AG10803 (cell line): ENCODE data around the gene ADGRB3.
"Not testable (repeated sequence)": the region's sequence is repeated elsewhere in the genome, so short reads cannot be mapped to it uniquely, and the experiment has no call there.

Source experiments
- DNase-seq: peaks from one replicate; pipeline ENCODE4 v3.0.0; 2010; ENCODE audit warnings: low read depth
- H3K4me3 ChIP-seq: 2 replicates; pipeline ENCODE4 v1.5.1; 2011; ENCODE audit warnings: mild to moderate bottlenecking, low read length, control low read depth
- CTCF ChIP-seq: conservative IDR thresholded peaks from 2 replicates; pipeline ENCODE4 v1.5.1; 2011; ENCODE audit warnings: mild to moderate bottlenecking, low read length, control low read depth, inconsistent platforms

The ADGRB3 gene

DNA sequence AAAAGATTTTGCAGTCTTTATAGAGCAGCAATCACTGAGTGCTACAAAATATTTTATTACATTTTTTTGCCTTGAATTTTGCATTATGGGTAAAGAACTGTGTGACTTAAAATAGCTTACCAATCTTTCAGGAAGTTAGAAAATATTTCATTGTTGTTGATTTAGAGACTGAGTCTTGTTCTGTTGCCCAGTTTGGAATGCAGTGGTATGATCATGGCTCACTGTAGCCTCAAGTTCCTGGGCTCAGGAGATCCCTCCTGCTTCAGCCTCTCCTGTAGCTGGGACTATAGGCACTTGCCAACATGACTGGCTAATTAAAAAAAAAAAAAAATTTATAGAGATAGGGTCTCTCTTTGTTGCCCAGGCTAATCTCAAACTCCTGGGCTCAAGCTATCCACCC is 100.8 kb downstream of the ADGRB3 start:
- no peak for DNase-seq
- H3K4me3 ChIP-seq: no peak overlapping the region
- TF ChIP-seq CTCF: no peak

DNA sequence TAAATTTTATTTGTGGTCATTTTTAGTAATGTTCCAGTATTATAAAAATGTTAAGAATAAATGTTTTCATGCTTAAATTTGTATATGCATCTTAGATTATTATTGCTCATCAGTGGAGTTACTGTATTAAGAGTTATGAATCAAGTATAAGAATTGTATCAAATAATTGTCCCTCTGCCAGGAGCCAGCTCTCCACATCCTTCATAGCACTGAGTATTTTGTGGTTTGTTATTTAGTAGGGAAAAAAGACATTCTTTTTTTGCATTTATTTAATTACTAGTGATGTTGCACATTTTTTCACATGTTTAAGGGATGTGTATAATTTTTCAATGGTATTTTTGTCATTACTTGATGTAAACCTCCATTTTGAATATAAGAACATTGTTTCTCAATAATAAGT is 102.0 kb downstream of the ADGRB3 start:
- TF ChIP-seq CTCF: no peak
- H3K4me3 ChIP-seq: no peak overlapping the region
- DNase-seq: no peak

GRCh38 chr6:68738039-68738438 is 103.0 kb downstream of the ADGRB3 start:
- no peak for TF ChIP-seq CTCF
- no peak for DNase-seq
- no peak overlapping the region for H3K4me3 ChIP-seq

- DNase-seq: no peak
- TF ChIP-seq CTCF: no peak
- H3K4me3 ChIP-seq: no peak overlapping the region
Observed at GRCh38 chr6:68740828-68741500, 105.9 kb downstream of the ADGRB3 start.

GRCh38 chr6:68741501-68742386 is 106.7 kb downstream of the ADGRB3 start:
- no peak overlapping the region for H3K4me3 ChIP-seq
- TF ChIP-seq CTCF: no peak
- DNase-seq: no peak

GRCh38 chr6:68743099-68743498 is 108.0 kb downstream of the ADGRB3 start:
- TF ChIP-seq CTCF: no peak
- DNase-seq: no peak
- H3K4me3 ChIP-seq: no peak overlapping the region

DNA sequence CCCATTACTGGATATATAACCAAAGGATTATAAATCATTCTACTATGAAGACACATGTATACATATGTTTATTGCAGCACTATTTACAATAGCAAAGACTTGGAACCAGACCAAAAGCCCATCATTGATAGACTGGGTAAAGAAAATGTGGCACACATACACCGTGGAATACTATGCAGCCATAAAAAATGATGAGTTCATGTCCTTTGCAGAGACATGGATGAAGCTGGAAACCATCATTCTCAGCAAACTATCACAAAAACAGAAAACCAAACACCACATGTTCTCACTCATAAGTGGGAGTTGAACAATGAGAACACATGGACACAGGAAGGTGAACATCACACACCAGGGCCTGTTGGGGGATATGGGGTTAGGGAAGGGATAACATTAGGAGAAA is 109.3 kb downstream of the ADGRB3 start:
- H3K4me3 ChIP-seq, DNase-seq: not testable (repeated sequence)
